GM21825 (cell line): Measurements from ENCODE around the gene MRPL55.

ENCODE experiments used
- ATAC-seq: cut with Tn5 transposase; IDR thresholded peaks from one replicate; pipeline ENCODE4 v1.9.1; 2021; ENCODE audit warnings: mild to moderate bottlenecking, moderate library complexity; ENCODE audit not compliant: unreplicated experiment

Gene MRPL55

DNA sequence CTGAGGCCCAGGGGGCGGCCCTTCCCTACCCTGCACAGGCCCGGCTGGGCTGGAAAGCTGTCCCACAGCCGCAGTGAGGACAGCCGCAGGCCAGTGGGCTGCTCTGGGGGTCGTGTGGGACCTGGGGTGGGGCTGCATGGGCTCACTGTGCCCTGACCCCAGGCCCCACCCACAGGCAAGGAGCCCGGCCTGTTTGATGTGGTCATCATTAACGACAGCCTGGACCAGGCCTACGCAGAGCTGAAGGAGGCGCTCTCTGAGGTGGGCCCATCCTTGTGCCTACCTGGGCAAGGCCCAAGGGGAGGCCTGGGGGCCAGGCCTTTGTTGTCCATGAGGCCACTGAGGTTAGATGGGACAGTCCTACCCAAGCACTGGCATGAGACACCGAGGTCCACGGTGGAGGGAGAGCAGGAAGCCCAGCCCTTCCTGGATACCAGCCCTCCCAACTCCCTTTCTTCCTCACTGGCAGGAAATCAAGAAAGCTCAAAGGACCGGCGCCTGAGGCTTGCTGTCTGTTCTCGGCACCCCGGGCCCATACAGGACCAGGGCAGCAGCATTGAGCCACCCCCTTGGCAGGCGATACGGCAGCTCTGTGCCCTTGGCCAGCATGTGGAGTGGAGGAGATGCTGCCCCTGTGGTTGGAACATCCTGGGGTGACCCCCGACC is 39.2 kb upstream of the MRPL55 start:
- no peak for ATAC-seq

DNA sequence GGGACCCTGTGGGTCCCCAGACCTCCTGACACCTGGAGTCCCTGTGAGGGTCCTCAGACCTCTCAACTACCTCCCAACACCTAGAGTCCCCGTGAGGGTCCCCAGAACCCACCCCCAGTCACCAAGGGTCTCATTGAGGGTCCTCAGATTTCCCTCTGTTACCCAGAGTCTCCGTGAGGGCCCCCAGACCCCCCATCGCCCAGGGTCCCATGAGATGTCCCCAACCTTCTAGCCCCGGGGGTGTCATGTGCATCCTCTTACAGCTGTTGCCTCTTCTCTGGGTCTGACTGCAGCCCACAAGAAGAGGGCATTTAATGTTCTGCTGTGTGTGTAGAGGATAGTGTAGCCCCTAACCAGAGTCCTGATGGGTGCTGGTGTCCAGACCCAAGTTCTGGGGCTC is 38.7 kb upstream of the MRPL55 start:
- ATAC-seq: no peak

DNA sequence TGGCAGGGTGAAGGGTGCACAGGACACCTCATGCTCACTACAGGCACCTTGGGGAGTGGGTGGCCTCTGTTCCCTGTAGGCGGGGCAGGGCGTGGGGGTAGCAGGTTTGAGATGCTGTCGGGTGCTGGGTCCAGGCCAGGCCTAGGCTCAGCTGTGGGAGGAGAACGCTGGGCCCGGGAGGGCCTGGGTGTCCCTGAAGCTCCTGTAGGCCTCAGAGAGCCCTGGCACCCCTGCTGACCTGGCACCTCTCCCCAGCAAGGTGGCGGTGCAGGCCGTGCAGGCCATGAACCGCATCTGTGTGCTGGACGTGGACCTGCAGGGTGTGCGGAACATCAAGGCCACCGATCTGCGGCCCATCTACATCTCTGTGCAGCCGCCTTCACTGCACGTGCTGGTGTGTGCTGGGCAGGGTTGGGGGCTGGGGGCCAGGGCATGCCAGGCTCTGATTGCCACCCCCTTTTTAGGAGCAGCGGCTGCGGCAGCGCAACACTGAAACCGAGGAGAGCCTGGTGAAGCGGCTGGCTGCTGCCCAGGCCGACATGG is 38.1 kb upstream of the MRPL55 start:
- ATAC-seq: no peak

DNA sequence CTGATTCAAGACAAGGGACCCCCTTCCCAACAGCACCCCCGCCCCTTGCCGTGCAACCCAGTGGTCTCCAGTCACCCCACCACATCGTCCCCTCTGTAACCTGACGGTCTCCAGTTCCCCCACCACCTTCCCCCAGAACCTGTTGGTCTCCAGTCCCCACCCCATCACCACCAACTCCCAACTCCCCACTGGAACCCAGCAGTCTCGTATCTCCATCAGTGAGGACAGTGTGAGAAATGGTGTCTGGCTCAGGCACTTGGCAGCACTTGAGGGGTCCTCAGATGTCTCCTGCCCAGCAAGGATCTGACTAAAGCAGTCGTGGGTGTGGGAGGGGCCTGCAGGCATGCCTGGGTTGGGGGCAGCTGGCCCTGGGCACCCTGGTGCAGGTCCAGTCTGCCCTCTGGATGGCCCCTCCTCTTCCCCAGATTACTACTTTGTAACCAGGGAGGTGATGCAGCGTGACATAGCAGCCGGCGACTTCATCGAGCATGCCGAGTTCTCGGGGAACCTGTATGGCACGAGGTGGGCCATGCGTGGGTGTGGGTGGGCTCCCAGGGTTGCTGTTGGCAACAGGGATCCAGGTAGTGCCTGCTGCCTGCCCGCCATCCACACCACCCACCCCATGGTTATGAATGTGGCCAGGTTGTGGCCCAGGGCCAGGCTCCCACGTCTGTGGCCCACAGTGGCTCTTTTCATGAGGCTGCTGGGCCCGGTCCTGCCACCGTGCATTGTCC is 37.5 kb upstream of the MRPL55 start:
- no peak for ATAC-seq

DNA sequence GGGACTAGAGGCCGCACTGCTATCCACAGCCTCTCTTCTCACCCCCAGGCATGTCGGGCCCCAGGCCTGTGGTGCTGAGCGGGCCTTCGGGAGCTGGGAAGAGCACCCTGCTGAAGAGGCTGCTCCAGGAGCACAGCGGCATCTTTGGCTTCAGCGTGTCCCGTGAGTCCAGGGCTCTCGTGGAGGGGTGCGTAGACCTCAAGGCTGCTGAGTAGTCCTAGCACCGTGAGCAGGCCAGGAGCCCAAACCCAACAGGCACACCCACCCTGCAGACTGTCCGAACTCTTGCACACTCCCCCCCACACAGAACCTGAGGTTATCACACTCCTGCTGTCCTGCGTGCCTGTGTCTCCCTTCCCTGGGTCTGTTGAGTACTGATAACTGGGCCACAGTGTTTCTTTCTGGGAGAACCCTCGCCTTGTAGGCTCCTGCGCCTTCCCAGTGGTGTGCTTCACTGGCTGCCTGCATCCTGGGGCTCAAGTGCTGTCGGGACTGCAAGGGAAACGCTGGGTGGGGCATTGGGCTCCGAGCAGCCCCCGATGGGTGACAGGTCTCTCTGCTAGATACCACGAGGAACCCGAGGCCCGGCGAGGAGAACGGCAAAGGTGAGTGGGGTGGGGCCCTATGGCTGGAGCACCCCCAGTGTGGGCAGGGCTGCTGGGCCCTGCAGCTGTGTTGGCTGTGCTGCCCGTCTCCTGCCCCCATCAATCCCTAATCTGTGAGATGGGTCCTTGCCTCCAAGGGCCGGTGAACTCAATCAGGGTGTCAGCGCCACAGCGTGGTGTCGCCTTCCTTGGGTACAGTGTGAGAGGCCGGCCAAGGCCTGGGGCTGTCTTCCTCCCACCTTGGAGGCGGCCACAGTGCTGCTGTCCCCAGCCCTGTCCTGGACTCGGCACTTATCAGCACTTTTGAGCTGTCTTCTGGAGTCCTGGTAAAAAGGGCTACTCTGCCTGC is 36.6 kb upstream of the MRPL55 start:
- no peak for ATAC-seq

DNA sequence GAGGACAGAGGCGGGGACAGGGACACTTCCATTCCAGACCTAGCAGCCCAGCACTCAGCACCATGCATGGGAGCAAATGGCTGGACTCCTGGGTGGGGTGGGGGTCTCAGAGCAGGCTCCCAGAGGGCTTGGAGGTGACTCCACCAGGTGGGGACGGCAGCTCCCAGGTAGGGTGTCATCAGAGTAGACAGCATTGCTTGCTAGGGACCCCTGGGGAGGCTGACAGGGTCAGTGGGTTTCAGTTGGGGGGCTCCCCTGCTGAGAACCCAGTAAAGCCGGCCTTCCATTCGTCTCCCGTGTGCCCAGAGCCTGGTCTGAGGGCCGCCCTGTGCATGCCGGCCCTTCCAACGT is 35.9 kb upstream of the MRPL55 start:
- ATAC-seq: no peak

DNA sequence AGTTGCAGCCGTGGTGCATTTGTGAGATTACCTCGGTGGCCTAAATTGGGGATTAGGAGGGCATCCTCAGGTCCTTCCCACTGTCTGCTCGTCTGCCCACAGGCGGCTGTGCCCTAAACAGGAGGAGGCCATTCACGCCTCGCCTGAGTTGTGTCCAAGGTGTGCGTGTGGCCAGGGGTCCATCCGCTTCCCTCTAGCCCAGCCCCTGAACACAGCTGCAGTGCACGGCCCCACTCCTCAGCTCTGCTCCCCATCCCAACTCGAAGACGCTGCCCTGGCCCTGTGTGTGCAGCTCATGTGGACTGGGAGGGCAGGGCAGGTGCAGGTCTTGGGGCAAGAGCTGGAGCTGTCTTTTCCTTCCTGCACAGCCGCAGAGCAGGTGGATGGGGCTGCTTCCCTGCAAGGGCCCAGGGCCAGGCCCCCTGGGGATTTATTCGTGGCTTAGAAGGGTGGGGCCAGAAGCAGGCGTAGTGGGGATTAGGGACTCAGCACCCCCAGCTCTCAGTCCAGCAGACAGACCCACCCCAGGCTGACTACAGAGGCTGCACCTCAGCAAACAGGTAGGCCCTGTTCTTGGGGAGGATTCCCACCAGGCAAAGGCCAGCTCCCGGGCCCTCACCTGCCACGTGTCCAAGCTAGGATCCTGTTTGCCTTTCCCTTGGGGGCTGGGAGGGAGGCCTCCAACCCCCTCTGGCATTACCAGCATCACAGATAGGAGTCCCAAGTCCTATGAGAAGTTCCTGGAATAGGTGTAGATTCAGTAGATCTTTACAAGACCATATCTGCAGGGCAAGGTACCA is 35.3 kb upstream of the MRPL55 start:
- no peak for ATAC-seq

DNA sequence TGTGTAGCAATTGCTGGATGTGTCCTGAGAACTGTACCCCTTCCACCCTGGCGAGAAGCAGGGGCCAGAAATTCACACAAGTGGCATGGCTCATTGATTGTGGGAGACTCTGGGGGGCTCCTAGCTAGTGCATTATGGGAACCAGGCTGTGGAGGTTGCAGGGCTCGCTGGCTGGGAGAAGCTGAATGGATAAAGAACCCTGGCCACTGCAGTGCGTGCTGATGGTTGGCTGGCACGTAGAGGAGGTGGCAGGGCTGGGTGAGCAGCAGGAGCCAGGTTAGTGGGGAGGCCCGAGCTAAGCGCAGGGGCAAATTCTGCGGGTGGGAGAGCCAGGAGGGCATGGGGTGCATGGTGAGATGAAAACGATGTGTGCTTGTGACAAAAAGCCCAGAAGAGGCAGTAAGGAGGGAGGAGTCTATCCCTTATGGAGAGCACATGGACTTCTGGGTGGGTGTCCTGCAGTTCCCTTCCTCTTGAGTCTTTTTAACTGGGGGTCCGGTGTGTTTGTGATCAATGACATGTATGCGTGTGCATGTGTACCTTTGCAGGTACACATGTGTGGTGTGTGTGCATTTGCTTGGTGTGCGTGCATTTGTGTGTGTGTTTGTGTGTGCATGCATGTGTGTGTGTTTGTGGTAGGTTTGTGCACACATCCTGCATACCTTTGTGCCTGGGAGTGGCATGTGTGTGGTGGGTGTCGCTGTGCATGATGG is 34.5 kb upstream of the MRPL55 start:
- no peak for ATAC-seq

DNA sequence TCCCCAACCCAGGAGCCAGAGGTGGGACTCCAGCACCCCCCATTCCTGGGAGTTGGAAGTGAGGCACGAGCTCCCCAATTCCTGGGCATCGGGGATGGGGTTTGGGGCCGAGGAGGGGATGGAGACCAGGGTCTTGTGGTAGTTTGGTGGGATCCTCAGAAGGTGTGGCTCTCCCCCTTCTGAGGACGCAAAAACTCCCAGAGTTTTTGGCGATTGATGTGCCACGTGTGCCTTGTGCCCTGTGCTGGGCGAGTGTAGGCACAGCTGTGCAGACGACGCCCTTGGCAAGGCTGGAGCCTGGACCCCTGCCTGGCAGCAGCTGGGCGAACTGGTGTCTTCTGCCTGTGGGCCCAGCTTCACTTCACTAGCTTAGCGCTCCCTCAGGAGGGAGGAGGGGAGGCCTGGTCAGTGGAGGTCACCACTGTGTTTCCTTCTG is 33.6 kb upstream of the MRPL55 start:
- no peak for ATAC-seq

DNA sequence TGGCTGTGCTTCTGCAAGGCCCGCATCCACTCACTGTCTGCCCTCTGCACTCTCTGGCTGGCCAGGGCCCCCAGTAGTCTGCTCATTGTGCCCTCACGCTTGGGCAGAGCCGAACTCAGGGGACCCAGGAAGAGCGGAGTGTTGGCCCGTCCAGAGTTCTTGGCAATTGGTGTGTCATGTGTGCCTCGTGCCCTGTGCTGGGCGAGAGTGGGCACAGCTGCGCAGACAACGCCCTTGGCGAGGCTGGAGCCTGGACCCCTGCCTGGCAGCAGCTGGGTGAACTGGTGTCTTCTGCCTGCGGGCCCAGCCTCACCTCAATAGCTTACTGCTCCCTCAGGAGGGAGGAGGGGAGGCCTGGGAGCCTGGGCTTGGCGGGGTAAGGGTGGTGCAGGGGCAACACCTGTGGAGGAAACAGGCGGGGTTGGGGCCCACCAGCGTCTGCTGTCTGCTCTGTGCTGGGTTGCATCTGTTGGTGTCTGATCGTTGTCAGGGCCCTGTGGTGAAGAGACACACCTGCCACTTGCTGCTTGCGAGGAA is 33.1 kb upstream of the MRPL55 start:
- no peak for ATAC-seq

DNA sequence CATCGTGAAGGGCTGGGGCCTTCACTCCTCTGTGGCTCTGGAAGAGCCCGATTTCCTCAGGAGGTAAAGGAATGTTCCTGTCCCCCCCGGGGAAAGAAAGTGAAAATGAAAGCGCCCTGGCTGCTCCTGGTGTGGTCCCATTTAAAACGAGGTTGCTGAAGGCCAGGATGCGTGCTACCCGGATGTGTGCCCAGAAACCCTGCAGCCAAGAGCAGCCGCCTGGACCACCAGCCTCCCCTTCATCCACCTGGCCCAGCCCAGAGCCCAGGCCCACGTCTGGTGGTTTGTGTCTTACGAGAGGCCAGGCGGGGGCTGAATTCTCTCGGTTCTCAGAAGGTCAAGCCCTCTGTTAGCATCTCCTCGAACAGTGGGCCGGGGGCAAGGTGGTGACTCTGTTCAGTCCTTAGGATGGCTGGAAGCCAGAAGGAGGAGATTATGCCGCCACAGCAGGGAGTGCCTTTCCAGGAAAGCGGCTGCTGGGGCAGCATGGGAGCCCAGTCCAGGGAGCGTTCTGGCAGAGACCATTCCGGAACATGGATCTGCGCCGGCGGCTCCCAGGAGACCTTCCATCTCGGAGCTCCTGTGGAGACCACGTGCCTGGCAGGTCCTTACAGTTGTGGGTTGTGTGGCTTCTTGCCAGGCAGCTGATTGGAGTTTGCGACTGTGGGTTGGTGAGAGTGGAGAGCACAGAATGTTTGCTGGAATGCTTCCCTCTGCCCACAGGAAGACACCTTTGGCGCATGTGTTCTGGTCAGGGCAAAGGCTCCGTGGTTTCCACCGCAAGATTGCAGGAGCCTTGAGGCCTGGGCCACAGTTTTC is 32.3 kb upstream of the MRPL55 start:
- ATAC-seq: no peak

DNA sequence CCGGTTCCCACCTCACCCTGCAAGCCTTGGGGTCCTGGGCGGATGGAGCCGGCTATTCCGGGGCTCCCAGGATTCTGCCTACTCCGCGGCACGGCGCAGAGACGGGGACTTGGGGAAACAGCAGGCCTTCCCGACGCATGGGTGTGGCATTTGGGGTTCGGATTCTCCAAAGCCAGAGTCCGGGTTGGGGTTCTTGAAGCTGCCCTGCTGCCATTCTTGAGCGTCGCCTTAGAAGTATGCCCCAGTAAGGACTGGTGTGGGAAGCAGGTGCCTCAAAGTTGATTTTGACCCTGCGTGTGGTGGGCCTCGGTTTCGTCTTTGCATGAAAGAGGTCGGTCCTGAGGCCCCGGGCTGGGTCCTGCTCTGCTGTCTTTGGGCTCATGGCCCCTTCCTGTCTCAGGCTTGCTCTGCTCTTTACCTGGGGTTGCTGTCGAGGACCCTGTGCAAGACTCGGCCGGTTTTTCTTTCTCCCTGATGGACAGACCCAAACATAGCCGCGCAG is 31.7 kb upstream of the MRPL55 start:
- no peak for ATAC-seq

DNA sequence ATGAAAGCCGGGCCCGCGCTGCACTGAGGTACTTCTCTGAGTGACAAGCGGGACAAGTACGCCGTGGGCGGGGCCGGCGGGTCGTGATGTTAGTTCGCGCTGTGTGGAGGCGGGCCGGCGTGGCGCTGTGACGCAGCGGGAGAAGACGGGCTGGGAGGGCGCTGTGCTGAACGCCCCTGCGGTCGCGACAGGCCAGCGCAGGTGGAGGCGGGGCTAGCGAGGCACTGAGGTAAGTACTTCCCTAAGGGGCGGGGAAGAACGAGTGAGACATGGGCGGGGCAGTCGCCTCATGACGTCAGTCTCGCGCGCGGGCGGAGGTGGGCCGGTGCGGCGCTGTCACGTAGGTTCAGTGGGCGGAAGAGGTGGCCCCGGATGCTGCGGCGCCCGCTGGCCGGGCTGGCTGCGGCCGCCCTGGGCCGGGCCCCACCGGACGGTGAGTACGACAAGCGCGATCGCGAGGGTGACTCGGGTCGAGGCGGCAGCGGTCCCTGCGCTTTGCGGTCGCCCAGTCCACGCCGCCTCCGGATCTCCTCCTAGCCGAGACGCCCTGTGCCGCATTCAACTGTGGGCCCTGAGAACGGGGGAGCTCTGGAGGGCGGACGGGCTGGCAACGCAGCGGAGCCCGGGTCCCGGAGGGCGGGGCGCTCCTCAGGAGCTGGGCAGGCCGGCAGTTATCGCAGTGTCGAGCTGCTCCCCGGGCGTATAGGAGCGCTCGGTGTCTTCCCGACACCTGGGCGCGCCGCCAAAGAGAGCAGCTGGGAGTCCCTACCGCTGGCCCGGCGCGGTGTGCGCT is 31.0 kb upstream of the MRPL55 start, which contains the start of gene GUK1:
Gene GUK1 (plus strand): TSS at position 349 of the 793 bp plus-strand sequence. CDS start 24 bp downstream, at position 373.
- ATAC-seq: peak; percentile 89

DNA sequence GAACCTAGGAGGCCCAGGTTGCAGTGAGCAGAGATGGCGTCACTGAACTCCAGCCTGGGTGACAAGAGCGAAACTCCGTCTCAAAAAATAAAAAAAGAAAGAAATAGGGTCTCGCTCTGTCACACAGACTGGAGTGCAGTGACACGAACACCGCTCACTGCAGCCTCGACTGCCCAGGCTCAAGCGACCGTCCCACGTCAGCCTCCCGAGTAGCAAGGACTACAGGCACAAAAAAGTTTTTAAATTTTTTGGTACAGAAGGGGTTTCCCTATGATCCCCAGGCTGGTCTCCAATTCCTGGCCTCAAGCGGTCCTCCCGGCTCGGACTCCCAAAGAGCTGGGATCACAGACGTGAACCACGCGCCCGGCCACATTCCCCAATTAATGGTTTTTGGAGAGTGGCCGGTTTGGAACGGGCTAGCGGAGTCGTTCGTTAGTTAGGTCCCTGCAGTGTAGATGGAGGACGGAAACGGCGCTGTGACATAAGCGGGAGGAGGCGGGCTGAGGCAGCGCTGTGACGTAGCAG is 30.4 kb upstream of the MRPL55 start:
- no peak for ATAC-seq

DNA sequence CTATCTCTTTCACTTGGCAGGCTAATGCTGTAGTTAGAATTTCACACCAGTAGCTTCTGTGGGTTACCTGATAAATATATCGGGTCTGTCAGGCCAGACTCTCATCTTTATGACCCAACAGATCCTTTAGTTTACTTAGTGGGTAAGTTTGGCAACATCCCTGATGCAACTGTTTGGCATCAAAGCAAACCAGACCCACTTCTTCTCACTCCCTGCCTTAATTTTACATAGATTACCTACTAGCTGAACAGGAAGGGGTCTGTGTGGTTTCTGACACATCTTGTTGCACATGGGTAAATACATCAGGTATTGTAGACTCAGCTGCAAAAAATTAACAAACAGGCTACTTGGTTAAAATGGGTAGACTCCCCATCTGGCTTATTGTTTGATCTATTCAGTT is 27.8 kb upstream of the MRPL55 start:
- no peak for ATAC-seq

DNA sequence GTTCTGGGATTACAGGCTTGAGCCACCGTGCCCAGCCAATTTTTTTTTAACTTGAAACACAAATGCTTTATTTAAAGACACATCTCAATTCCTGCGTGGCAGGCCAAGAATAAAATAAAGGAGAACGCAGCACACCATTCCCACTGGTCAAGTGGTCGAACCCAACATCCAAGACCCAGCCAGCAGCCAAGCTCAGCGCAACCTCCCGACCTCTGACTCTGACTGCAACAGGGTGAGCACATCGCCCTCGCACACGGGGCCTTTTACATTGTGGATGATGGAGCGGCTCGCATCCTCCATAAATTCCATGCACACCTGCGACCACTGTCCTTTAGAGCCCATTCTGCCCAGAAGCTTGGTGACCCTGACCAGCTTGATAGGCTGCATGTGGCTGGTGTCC is 25.5 kb upstream of the MRPL55 start:
- ATAC-seq: no peak

DNA sequence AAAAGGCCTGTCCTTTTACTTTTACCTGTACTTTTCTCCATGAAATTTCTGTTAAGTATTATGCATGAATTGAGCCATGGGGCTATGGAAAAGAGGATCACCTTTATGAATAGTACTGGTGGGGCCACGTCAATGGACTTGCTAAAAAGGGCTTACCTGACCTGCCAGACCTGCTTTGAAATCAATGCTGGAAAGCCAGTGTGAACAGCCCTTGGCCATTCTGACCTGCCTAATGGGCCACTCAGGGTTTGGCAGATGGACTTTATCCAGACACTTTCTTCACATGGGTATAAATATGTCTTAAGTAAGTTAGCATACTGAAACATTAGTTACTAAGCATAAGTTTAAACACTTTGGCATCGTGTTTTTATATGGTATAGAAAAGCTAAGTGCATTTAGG is 22.7 kb upstream of the MRPL55 start:
- ATAC-seq: no peak
